Natural killer cell (primary cell): ENCODE results near the gene COG1. TPM values are rescaled to one million over a fixed set of nuclear protein-coding genes. Genes with fewer than 3 reads are reported as not detected.

Experiments
- ATAC-seq, 3 donors: fragments of 150-1000 bp in 2 of 3; fragments of 200-7000 bp in 1 of 3; cut with Tn5 transposase; 1 replicate in 1 of 3; 2 replicates in 2 of 3; pipeline ENCODE4 v1.10.0; 2021; ENCODE audit warnings: mild to moderate bottlenecking in 2 of 3, moderate library complexity in 2 of 3
- DNase-seq, 2 donors: peaks; one replicate each; pipeline versions ENCODE4 v3.0.0 to v3.0.0-alpha.2; 2013 to 2021; ENCODE audit warnings: mixed read lengths in 1 of 2
- H3K27ac ChIP-seq: one replicate; pipeline ENCODE4 v1.5.1; 2013; ENCODE audit warnings: mild to moderate bottlenecking, low read length
- H3K27me3 ChIP-seq: one replicate; pipeline ENCODE4 v1.6.1; 2013; ENCODE audit warnings: low read length; ENCODE audit not compliant: control insufficient read depth, insufficient read depth
- H3K36me3 ChIP-seq: one replicate; pipeline ENCODE4 v1.6.1; 2013; ENCODE audit warnings: low read length; ENCODE audit not compliant: control insufficient read depth, insufficient read depth
- H3K4me1 ChIP-seq: one replicate; pipeline ENCODE4 v1.6.1; 2013; ENCODE audit warnings: low read length; ENCODE audit not compliant: control insufficient read depth, insufficient read depth
- H3K4me3 ChIP-seq: one replicate; pipeline ENCODE4 v1.5.1; 2013; ENCODE audit warnings: low read length
- H3K9me3 ChIP-seq: one replicate; pipeline ENCODE4 v1.6.1; 2013; ENCODE audit warnings: low read length; ENCODE audit not compliant: control insufficient read depth, insufficient read depth
- H3K27ac Mint-ChIP-seq, 2 donors: one replicate each; pipeline ENCODE4 v1.8.0; 2022; ENCODE audit warnings: mild to moderate bottlenecking in 2 of 2, mixed read lengths in 2 of 2, moderate library complexity in 1 of 2
- H3K27me3 Mint-ChIP-seq, 2 donors: one replicate each; pipeline ENCODE4 v1.8.0; 2022; ENCODE audit warnings: low read depth in 2 of 2, mixed read lengths in 2 of 2
- H3K36me3 Mint-ChIP-seq: one replicate; pipeline ENCODE4 v1.8.0; 2022; ENCODE audit warnings: mixed read lengths
- H3K4me1 Mint-ChIP-seq, 2 donors: one replicate each; pipeline ENCODE4 v1.8.0; 2022; ENCODE audit warnings: mixed read lengths in 2 of 2
- H3K4me3 Mint-ChIP-seq: one replicate; pipeline ENCODE4 v1.8.0; 2022; ENCODE audit warnings: mild to moderate bottlenecking, moderate library complexity, mixed read lengths
- H3K9me3 Mint-ChIP-seq, 2 donors: one replicate each; pipeline ENCODE4 v1.8.0; 2022; ENCODE audit warnings: mixed read lengths in 2 of 2
- CTCF ChIP-seq: fragments of 200-600 bp; IDR thresholded peaks from one replicate; pipeline ENCODE4 v1.8.0; 2022; ENCODE audit warnings: antibody characterized with exemption
- WGBS: methylation state at CpG from one replicate; pipeline ENCODE4 v1.1.7; 2013; ENCODE audit warnings: missing lambda C conversion rate; ENCODE audit not compliant: insufficient coverage; 5-methylcytosine and 5-hydroxymethylcytosine counted together
- intact Hi-C: fragments of 100-400 bp; cut with micrococcal nuclease; formaldehyde crosslinking; loops from one replicate; pipeline ENCODE4 v1.14.2; 2022
- total RNA-seq, 4 donors: library from RNA; stranded (reverse); fragments of 120-200 nt in 1 of 4; gene quantifications; one replicate each; pipeline versions ENCODE4 v1.2.3 to v1.2.4, GENCODE V29; 2013 to 2022

The COG1 gene
- total RNA-seq, 3 donors from 2014 or later (not counting 1 experiment from before 2014, with no cell fraction given): 64.1 to 73.2 (median 68.3) TPM

DNA sequence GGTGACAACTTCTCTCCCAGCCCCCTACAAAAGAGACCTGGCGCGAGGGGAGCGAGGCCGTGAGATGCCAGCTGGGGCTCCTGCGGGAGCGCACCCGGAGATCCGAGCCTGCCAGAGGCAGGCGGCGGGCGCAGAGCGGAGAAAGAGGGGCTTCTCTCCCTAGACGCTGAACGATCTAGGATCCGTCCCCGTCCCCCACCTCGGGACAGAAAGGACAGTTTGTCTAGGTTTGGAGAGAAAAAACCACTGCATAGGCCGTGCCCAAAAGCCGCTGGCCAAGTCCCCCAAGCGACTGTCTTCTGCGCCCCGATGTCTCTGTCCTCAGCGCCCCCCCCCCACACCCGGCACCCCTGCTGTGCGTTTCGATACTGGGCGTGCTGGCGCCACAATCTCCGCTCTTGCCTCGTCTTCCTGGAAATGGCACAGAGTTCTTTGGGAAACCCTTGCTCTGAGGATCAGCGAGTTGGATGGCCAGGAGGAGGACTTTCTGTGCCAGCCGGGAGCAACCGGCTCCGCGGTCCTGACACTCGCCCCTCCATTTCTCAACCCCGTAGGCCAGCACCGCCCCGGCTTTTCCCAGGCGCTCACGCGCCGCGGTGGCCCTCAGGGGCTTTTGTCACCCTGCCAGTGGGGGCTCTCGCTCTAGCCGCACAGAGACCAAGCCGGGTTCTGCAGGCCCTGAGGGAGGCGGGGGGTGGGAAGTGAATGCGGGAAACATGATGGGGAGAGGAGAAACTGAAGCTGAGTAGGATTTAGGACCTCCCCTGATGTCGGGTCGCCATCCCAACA is 27.0 kb upstream of the COG1 start:
- Mint-ChIP-seq H3K27ac (no peak overlapping the region), H3K9me3 (no peaks in the 10 kb centered on the region), H3K36me3 (no peaks in the 10 kb centered on the region), H3K4me1 (peaks cover 0 to 15% of the 10 kb centered on the region in 2 donors), H3K27me3 (peaks cover 56 to 76% of the 10 kb centered on the region in 2 donors), H3K4me3 (peak overlapping the region; percentile 13)
- Histone ChIP-seq H3K27ac (no peak overlapping the region), H3K27me3 (peaks cover 18% of the 10 kb centered on the region), H3K4me1 (peaks cover 17% of the 10 kb centered on the region), H3K4me3 (no peak overlapping the region), H3K36me3 (no peaks in the 10 kb centered on the region), H3K9me3 (no peaks in the 10 kb centered on the region)
- no peak for ATAC-seq
- DNase-seq: no peak
- TF ChIP-seq CTCF: no peak
- WGBS: 1% methylated on average over 50 of the region's 51 CpGs
- intact Hi-C loops: no loop called here

GRCh38 chr17:73166731-73167581 is 25.9 kb upstream of the COG1 start:
- DNase-seq: no peak
- no peaks in the 10 kb centered on the region for H3K9me3 Mint-ChIP-seq
- WGBS: 30% methylated on average over 8 of the region's 8 CpGs
- intact Hi-C loops: no loop called here
- H3K36me3 Mint-ChIP-seq: no peaks in the 10 kb centered on the region
- peaks cover 0 to 15% of the 10 kb centered on the region in 2 donors for H3K4me1 Mint-ChIP-seq
- peak; percentile 28 to 44 (median 37) for ATAC-seq
- no peaks in the 10 kb centered on the region for H3K36me3 ChIP-seq
- H3K27me3 ChIP-seq: peaks cover 18% of the 10 kb centered on the region
- H3K4me3 ChIP-seq: no peak overlapping the region
- no peak overlapping the region for H3K27ac ChIP-seq
- peaks cover 49 to 69% of the 10 kb centered on the region in 2 donors for H3K27me3 Mint-ChIP-seq
- no peak overlapping the region for H3K27ac Mint-ChIP-seq
- TF ChIP-seq CTCF: no peak
- peaks cover 17% of the 10 kb centered on the region for H3K4me1 ChIP-seq
- no peak overlapping the region for H3K4me3 Mint-ChIP-seq
- no peaks in the 10 kb centered on the region for H3K9me3 ChIP-seq

GRCh38 chr17:73168667-73169066 is 24.2 kb upstream of the COG1 start:
- intact Hi-C loops: no loop called here
- H3K27me3 Mint-ChIP-seq: peaks cover 38 to 56% of the 10 kb centered on the region in 2 donors
- DNase-seq: no peak

More at GRCh38 chr17:73168667-73169066, 24.2 kb upstream of the COG1 start:
- WGBS: 96% methylated on average over 5 of the region's 6 CpGs
- no peak overlapping the region for H3K4me3 ChIP-seq
- H3K27me3 ChIP-seq: peaks cover 15% of the 10 kb centered on the region
- H3K27ac ChIP-seq: no peak overlapping the region
- Mint-ChIP-seq H3K4me1 (peaks cover 0 to 15% of the 10 kb centered on the region in 2 donors), H3K4me3 (no peak overlapping the region), H3K27ac (no peak overlapping the region), H3K36me3 (no peaks in the 10 kb centered on the region), H3K9me3 (no peaks in the 10 kb centered on the region)
- ATAC-seq: no peak
- no peaks in the 10 kb centered on the region for H3K9me3 ChIP-seq
- H3K4me1 ChIP-seq: peaks cover 17% of the 10 kb centered on the region
- no peak for TF ChIP-seq CTCF
- H3K36me3 ChIP-seq: no peaks in the 10 kb centered on the region
